Caco-2 (cell line): ENCODE measurements around the gene ARID1A. TPM values are rescaled to one million over a fixed set of nuclear protein-coding genes. Genes with fewer than 3 reads are reported as not detected.

Experiments used
- BruUV-seq: library from RNA; stranded (reverse); fragments of 400-500 nt; replicated peaks from 2 replicates; lab custom pipeline; 2021; lab: Mats Ljungman, UMichigan
- CTCF ChIA-PET: fragments of 300-600 bp; sonication (Branson Sonifier 250); formaldehyde crosslinking; loops from one replicate; lab custom pipeline; 2022; ENCODE audit warnings: antibody characterized with exemption; lab: Charles Lee
- POLR2A ChIA-PET: fragments of 300-600 bp; sonication (Branson Sonifier 250); formaldehyde crosslinking; loops from one replicate; lab custom pipeline; 2022; ENCODE audit warnings: antibody characterized with exemption; lab: Charles Lee
- DNase-seq, 2 experiments: peaks; one replicate each; pipeline versions ENCODE4 v3.0.0 to v3.0.0-alpha.2; 2020 to 2022
- H3K27me3 ChIP-seq: replicated peaks from 2 replicates; pipeline ENCODE4 v1.6.0; 2011; ENCODE audit warnings: low read length; ENCODE audit not compliant: control insufficient read depth, insufficient read depth
- H3K36me3 ChIP-seq: 2 replicates; pipeline ENCODE4 v1.5.1; 2011; ENCODE audit warnings: low read length; ENCODE audit not compliant: control insufficient read depth, insufficient read depth
- H3K4me1 ChIP-seq: fragments of 250-450 bp; sonication (Bioruptor Pico); 2 replicates; pipeline ENCODE4 v1.5.1; 2020; ENCODE audit warnings: mild to moderate bottlenecking
- H3K4me3 ChIP-seq: 2 replicates; pipeline ENCODE4 v1.5.1; 2011; ENCODE audit warnings: low read depth, mild to moderate bottlenecking, control low read depth, low read length
- H3K9me3 ChIP-seq: fragments of 250-450 bp; sonication (Bioruptor Pico); 2 replicates; pipeline ENCODE4 v1.5.1; 2020; ENCODE audit warnings: mild to moderate bottlenecking, moderate library complexity
- H3K27ac Mint-ChIP-seq: one replicate; pipeline ENCODE4 v1.8.0; 2022; ENCODE audit warnings: mixed read lengths; ENCODE audit not compliant: unreplicated experiment
- H3K27me3 Mint-ChIP-seq: one replicate; pipeline ENCODE4 v1.8.0; 2022; ENCODE audit warnings: mixed read lengths; ENCODE audit not compliant: insufficient read depth, unreplicated experiment
- H3K36me3 Mint-ChIP-seq: one replicate; pipeline ENCODE4 v1.8.0; 2022; ENCODE audit warnings: mild to moderate bottlenecking, mixed read lengths; ENCODE audit not compliant: insufficient read depth, unreplicated experiment
- H3K4me1 Mint-ChIP-seq: one replicate; pipeline ENCODE4 v1.8.0; 2022; ENCODE audit warnings: low read depth, mixed read lengths; ENCODE audit not compliant: unreplicated experiment
- H3K4me3 Mint-ChIP-seq: one replicate; pipeline ENCODE4 v1.8.0; 2022; ENCODE audit warnings: mild to moderate bottlenecking, moderate library complexity, mixed read lengths; ENCODE audit not compliant: unreplicated experiment
- H3K9me3 Mint-ChIP-seq: one replicate; pipeline ENCODE4 v1.8.0; 2022; ENCODE audit warnings: mixed read lengths; ENCODE audit not compliant: unreplicated experiment
- intact Hi-C: fragments of 100-400 bp; cut with micrococcal nuclease; formaldehyde crosslinking; loops from one replicate; pipeline ENCODE4 v1.10.0; 2022; ENCODE audit not compliant: unreplicated experiment
- total RNA-seq: library from RNA; stranded (reverse); gene quantifications from 2 replicates; pipeline ENCODE4 v1.2.3, GENCODE V29; 2022
- TF ChIP-seq, protein P1 (sequence below), 2 experiments: fragments of 200-600 bp in 1 of 2; IDR thresholded peaks; 1 replicate in 1 of 2; 2 replicates in 1 of 2; pipeline versions ENCODE4 v1.5.1 to v1.8.0; 2011 to 2022; ENCODE audit warnings: antibody characterized with exemption in 1 of 2, control low read depth in 1 of 2, inconsistent platforms in 1 of 2, low read depth in 1 of 2, low read length in 1 of 2, mild to moderate bottlenecking in 1 of 2, moderate library complexity in 1 of 2; ENCODE audit not compliant: insufficient read depth in 1 of 2, severe bottlenecking in 1 of 2, unreplicated experiment in 1 of 2

Gene ARID1A
- total RNA-seq, 1 experiment from 2014 or later, result 66.5 TPM

DNA sequence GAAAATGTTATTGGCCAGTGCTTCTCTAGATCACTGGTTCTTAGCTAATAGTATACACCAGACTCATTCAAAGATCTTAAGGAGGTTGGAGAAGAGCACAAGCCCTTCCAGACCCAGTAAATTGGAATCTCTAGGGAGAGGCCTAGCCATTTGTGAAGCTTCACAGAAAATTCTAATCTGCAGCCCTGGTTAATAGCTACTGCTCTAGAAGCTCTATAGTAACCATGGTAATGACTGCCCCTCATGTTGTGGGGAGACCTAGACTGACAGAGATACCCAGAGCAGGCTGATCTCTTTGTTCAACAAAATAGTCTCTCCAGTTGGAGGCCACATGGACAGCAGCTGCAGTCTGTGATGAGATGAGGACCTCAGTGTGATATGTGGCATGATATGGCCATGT lies 31.7 kb downstream of the ARID1A start:
- Mint-ChIP-seq H3K9me3 (no peaks in the 10 kb centered on the region), H3K4me3 (no peak overlapping the region), H3K4me1 (peaks cover 11% of the 10 kb centered on the region), H3K27ac (no peak overlapping the region), H3K36me3 (peaks cover 29% of the 10 kb centered on the region), H3K27me3 (no peaks in the 10 kb centered on the region)
- Histone ChIP-seq H3K4me3 (no peak overlapping the region), H3K36me3 (peaks cover 6% of the 10 kb centered on the region; the same call in 1 of the 2 replicates), H3K9me3 (no peaks in the 10 kb centered on the region), H3K4me1 (peaks cover 28% of the 10 kb centered on the region), H3K27me3 (no peaks in the 10 kb centered on the region)
- TF ChIP-seq, protein P1, sequence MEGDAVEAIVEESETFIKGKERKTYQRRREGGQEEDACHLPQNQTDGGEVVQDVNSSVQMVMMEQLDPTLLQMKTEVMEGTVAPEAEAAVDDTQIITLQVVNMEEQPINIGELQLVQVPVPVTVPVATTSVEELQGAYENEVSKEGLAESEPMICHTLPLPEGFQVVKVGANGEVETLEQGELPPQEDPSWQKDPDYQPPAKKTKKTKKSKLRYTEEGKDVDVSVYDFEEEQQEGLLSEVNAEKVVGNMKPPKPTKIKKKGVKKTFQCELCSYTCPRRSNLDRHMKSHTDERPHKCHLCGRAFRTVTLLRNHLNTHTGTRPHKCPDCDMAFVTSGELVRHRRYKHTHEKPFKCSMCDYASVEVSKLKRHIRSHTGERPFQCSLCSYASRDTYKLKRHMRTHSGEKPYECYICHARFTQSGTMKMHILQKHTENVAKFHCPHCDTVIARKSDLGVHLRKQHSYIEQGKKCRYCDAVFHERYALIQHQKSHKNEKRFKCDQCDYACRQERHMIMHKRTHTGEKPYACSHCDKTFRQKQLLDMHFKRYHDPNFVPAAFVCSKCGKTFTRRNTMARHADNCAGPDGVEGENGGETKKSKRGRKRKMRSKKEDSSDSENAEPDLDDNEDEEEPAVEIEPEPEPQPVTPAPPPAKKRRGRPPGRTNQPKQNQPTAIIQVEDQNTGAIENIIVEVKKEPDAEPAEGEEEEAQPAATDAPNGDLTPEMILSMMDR (IDR thresholded peaks at IDR 0.05; ENCODE audit: insufficient read depth in 1 of 2, low read depth in 1 of 2, low read length in 1 of 2, severe bottlenecking in 1 of 2, unreplicated experiment in 1 of 2), result no peak
- CTCF ChIA-PET, result no interaction called here
- DNase-seq, result no peak
- POLR2A ChIA-PET, result no interaction called here
- intact Hi-C loops, result no loop called here
- no TSS peak for BruUV-seq

DNA sequence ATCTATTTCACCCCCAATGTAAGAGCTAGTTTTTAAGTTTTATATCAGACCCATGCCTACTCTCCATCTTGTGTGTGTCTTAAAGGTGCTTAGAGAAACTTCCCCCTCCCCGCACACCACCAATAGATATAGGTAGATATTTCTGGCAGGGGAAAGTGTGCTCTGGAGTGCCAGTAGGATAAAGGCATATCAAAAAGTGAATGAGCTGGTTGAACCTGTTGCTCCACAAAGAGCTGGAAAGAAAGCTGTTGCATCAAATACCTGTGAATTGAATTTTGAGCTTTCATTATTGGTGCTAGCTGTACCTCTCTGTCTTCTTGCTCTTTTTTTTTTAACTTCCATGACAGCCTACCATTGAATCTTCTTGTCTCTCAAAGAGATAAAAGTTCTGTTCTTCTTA lies 32.8 kb downstream of the ARID1A start:
- intact Hi-C loops, result no loop called here
- Mint-ChIP-seq H3K27ac (no peak overlapping the region), H3K9me3 (no peaks in the 10 kb centered on the region), H3K36me3 (peaks cover 39% of the 10 kb centered on the region), H3K4me1 (peaks cover 11% of the 10 kb centered on the region), H3K27me3 (no peaks in the 10 kb centered on the region), H3K4me3 (no peak overlapping the region)
- ChIA-PET CTCF (interaction anchor here (0.6 to 1.2 kb wide), 2 partner anchors 53 to 59 kb away, joined by 3 to 4 read pairs; partner anchors contain the start of gene PIGV), POLR2A (no interaction called here)
- H3K4me3 ChIP-seq, result no peak overlapping the region
- H3K36me3 ChIP-seq, result peaks cover 8% of the 10 kb centered on the region
- no peak for DNase-seq
- peaks cover 16% of the 10 kb centered on the region for H3K4me1 ChIP-seq
- BruUV-seq, result no TSS peak
- H3K9me3 ChIP-seq, result no peaks in the 10 kb centered on the region
- H3K27me3 ChIP-seq, result no peaks in the 10 kb centered on the region
- TF ChIP-seq, protein P1 (IDR thresholded peaks at IDR 0.05; ENCODE audit: insufficient read depth in 1 of 2, low read depth in 1 of 2, low read length in 1 of 2, severe bottlenecking in 1 of 2, unreplicated experiment in 1 of 2), result no peak

- H3K27ac Mint-ChIP-seq, result no peak overlapping the region
- ChIA-PET POLR2A (interaction anchor here (0.6 kb wide), 1 partner anchor 43 kb away, joined by 3 read pairs; no protein-coding TSS in a partner anchor), CTCF (interaction anchor here (1.2 kb wide), 1 partner anchor 58 kb away, joined by 3 read pairs; the partner anchor contains the start of gene PIGV)
- H3K27me3 Mint-ChIP-seq, result no peaks in the 10 kb centered on the region
- H3K9me3 ChIP-seq, result no peaks in the 10 kb centered on the region
- peaks cover 8% of the 10 kb centered on the region for H3K36me3 ChIP-seq
- peaks cover 49% of the 10 kb centered on the region for H3K36me3 Mint-ChIP-seq
- no peak overlapping the region for H3K4me3 ChIP-seq
- H3K4me3 Mint-ChIP-seq, result no peak overlapping the region
- H3K4me1 Mint-ChIP-seq, result peaks cover 11% of the 10 kb centered on the region
- intact Hi-C loops, result no loop called here
- TF ChIP-seq, protein P1 (IDR thresholded peaks at IDR 0.05; ENCODE audit: insufficient read depth in 1 of 2, low read depth in 1 of 2, low read length in 1 of 2, severe bottlenecking in 1 of 2, unreplicated experiment in 1 of 2), result no peak
- H3K4me1 ChIP-seq, result peaks cover 16% of the 10 kb centered on the region
- H3K27me3 ChIP-seq, result no peaks in the 10 kb centered on the region
- H3K9me3 Mint-ChIP-seq, result no peaks in the 10 kb centered on the region
- no peak for DNase-seq
- BruUV-seq, result no TSS peak
Observed at GRCh38 chr1:26729633-26730032, 33.8 kb downstream of the ARID1A start.
